ENCODE measurements around the gene POGLUT2. TPM values are rescaled to one million over a fixed set of nuclear protein-coding genes. Genes with fewer than 3 reads are reported as not detected.
"Not testable (repeated sequence)": the region's sequence is repeated elsewhere in the genome, so short reads cannot be mapped to it uniquely, and the experiment has no call there.

Gene POGLUT2
- total RNA-seq, 1 experiment from 2014 or later: 5.8 TPM

- in situ Hi-C loops (cut with HindIII; ENCODE audit: low pct_unique_long_range_greater_than_20kb, low sequenced_read_pairs): no loop called here
- no TSS peak for BruUV-seq (replicated peaks)
Observed at GRCh38 chr13:102784483-102784882, 14.3 kb downstream of the POGLUT2 start.

GRCh38 chr13:102781591-102781990 is 17.2 kb downstream of the POGLUT2 start:
- POLR2A ChIA-PET: no interaction called here
- Histone ChIP-seq H3K27me3 (ENCODE audit: control insufficient read depth, insufficient read depth, low read length) (no peaks in the 10 kb centered on the region), H3K4me1 (ENCODE audit: control insufficient read depth, insufficient read depth, low read length) (no peaks in the 10 kb centered on the region), H3K27ac (ENCODE audit: low read length) (no peak overlapping the region), H3K4me3 (ENCODE audit: low read depth in 2 of 2, low read length in 2 of 2) (no peak overlapping the region), H3K36me3 (ENCODE audit: control insufficient read depth, insufficient read depth, low read length) (no peaks in the 10 kb centered on the region), H3K9me3 (ENCODE audit: control insufficient read depth, insufficient read depth, low read depth, low read length) (no peaks in the 10 kb centered on the region)
- TF ChIP-seq POLR2AphosphoS5 (IDR thresholded peaks at IDR 0.05; ENCODE audit: low read depth, low read length) (no peak), CTCF (IDR thresholded peaks at IDR 0.05) (no peak), SIN3A (IDR thresholded peaks at IDR 0.05; ENCODE audit: borderline replicate concordance, insufficient read depth, low read depth, low read length) (no peak), TCF7L2 (IDR thresholded peaks at IDR 0.05; ENCODE audit: low read depth, low read length) (no peak), REST (IDR thresholded peaks at IDR 0.05; ENCODE audit: insufficient read depth in 1 of 2, low read depth in 2 of 2, low read length in 1 of 2) (no peak)
- CTCF ChIA-PET: no interaction called here
- ATAC-seq (no peak), DNase-seq (ENCODE audit: low read depth, low spot score) (no peak)
- intact Hi-C loops (cut with micrococcal nuclease; ENCODE audit: unreplicated experiment): no loop called here
- in situ Hi-C loops (cut with HindIII; ENCODE audit: low pct_unique_long_range_greater_than_20kb, low sequenced_read_pairs): no loop called here
- no TSS peak for BruUV-seq (replicated peaks)

More at GRCh38 chr13:102784483-102784882, 14.3 kb downstream of the POGLUT2 start:
- ChIA-PET POLR2A (no interaction called here), CTCF (no interaction called here)
- intact Hi-C loops (cut with micrococcal nuclease; ENCODE audit: unreplicated experiment): no loop called here
- no peak for DNase-seq (ENCODE audit: low read depth, low spot score)
- H3K36me3 ChIP-seq (ENCODE audit: control insufficient read depth, insufficient read depth, low read length): no peaks in the 10 kb centered on the region
- no peak for TF ChIP-seq SIN3A (IDR thresholded peaks at IDR 0.05; ENCODE audit: borderline replicate concordance, insufficient read depth, low read depth, low read length)
- TF ChIP-seq POLR2AphosphoS5 (IDR thresholded peaks at IDR 0.05; ENCODE audit: low read depth, low read length): no peak
- TF ChIP-seq TCF7L2 (IDR thresholded peaks at IDR 0.05; ENCODE audit: low read depth, low read length): no peak
- no peak for TF ChIP-seq REST (IDR thresholded peaks at IDR 0.05; ENCODE audit: insufficient read depth in 1 of 2, low read depth in 2 of 2, low read length in 1 of 2)
- no peak for TF ChIP-seq CTCF (IDR thresholded peaks at IDR 0.05)
- no peaks in the 10 kb centered on the region for H3K27me3 ChIP-seq (ENCODE audit: control insufficient read depth, insufficient read depth, low read length)
- ATAC-seq: no peak
- H3K9me3 ChIP-seq (ENCODE audit: control insufficient read depth, insufficient read depth, low read depth, low read length): no peaks in the 10 kb centered on the region
- no peak overlapping the region for H3K4me3 ChIP-seq (ENCODE audit: low read depth in 2 of 2, low read length in 2 of 2)
- no peak overlapping the region for H3K27ac ChIP-seq (ENCODE audit: low read length)
- H3K4me1 ChIP-seq (ENCODE audit: control insufficient read depth, insufficient read depth, low read length): no peaks in the 10 kb centered on the region

- H3K9me3 ChIP-seq (ENCODE audit: control insufficient read depth, insufficient read depth, low read depth, low read length); ATAC-seq; CTCF ChIA-PET; POLR2A ChIA-PET; H3K4me3 ChIP-seq (ENCODE audit: low read depth in 2 of 2, low read length in 2 of 2); H3K27me3 ChIP-seq (ENCODE audit: control insufficient read depth, insufficient read depth, low read length); in situ Hi-C loops (cut with HindIII; ENCODE audit: low pct_unique_long_range_greater_than_20kb, low sequenced_read_pairs); BruUV-seq (replicated peaks); H3K27ac ChIP-seq (ENCODE audit: low read length); DNase-seq (ENCODE audit: low read depth, low spot score); H3K36me3 ChIP-seq (ENCODE audit: control insufficient read depth, insufficient read depth, low read length); H3K4me1 ChIP-seq (ENCODE audit: control insufficient read depth, insufficient read depth, low read length); intact Hi-C loops (cut with micrococcal nuclease; ENCODE audit: unreplicated experiment): not testable (repeated sequence)
Observed at GRCh38 chr13:102780656-102781055, 18.1 kb downstream of the POGLUT2 start.
